Erythroblast (primary cell): ENCODE measurements around the gene SERTAD2.

Source experiments
- GATA1 ChIP-seq: IDR thresholded peaks from 2 replicates; pipeline ENCODE4 v1.6.1; 2011; ENCODE audit warnings: low read depth, mild to moderate bottlenecking, control low read depth, low read length, moderate library complexity
- POLR2A ChIP-seq: IDR thresholded peaks from 2 replicates; pipeline ENCODE4 v1.6.1; 2011; ENCODE audit warnings: mild to moderate bottlenecking, low read length

- TF ChIP-seq POLR2A (no peak), GATA1 (no peak)
Measured at GRCh38 chr2:64630752-64631151, 23.0 kb downstream of the SERTAD2 start.
